GM21390 (cell line): ENCODE data around the gene IMMP2L.
A peak's percentile ranks its signal among the peaks of the same experiment; 100 is the strongest.
"Not testable (repeated sequence)": the region's sequence is repeated elsewhere in the genome, so short reads cannot be mapped to it uniquely, and the experiment has no call there.

ENCODE experiments used
- ATAC-seq: cut with Tn5 transposase; IDR thresholded peaks from one replicate; pipeline ENCODE4 v1.9.1; 2021; ENCODE audit not compliant: unreplicated experiment

Gene IMMP2L

DNA sequence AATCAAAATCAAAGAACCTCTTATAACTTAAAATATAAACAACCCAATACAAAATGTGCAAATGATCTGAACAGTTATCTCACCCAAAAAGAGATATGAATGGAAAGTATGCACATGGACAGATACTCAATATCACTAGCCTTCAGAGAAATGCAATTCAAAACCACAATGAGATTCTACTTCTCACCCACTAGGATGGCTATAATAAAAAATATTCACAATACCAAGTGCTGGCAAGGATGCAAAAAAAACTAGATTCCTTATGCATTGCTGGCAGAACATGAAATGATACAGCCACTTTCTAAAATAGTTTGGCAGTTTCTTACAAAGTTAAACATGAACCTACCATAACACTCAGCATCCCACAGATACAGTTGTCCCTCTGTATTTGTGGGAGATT lies 601.5 kb downstream of the IMMP2L start:
- ATAC-seq: no peak

DNA sequence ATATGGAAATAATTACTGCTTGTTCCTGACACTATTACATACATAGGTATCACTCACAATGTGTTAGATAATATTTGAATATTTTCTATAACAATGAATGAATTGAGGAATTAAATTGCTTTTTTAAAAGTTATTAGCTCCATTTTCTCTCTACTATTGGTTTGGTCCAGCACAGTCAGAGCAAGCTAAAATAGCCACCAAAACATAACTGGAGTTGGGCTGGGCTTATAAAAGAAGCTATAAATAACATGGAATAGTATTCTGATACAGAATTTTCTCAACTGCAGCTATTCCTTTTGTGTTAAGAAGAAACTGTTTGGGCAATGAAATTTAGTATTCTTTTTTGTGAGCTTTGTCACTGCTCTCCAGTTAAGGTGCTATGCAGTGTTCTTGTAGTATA lies 614.0 kb downstream of the IMMP2L start:
- ATAC-seq: no peak

DNA sequence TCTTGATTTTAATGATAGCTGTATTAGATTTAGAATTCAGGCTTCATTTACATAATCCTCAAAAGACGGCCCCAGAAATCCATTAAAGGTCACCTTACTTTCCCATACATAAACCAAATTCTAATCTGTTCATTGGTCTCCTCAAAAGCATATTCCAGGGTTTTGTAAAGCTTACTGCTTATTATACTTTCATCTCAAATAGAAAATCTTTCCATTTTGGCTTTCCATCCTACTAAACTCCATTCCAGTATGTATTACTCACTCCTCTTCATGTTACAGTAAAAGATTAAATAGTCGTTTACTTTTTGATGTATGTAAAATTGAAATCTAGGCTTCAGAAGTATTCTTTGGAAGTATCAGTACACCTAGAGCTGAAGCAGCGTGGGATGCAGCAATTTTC lies 614.9 kb downstream of the IMMP2L start:
- no peak for ATAC-seq

DNA sequence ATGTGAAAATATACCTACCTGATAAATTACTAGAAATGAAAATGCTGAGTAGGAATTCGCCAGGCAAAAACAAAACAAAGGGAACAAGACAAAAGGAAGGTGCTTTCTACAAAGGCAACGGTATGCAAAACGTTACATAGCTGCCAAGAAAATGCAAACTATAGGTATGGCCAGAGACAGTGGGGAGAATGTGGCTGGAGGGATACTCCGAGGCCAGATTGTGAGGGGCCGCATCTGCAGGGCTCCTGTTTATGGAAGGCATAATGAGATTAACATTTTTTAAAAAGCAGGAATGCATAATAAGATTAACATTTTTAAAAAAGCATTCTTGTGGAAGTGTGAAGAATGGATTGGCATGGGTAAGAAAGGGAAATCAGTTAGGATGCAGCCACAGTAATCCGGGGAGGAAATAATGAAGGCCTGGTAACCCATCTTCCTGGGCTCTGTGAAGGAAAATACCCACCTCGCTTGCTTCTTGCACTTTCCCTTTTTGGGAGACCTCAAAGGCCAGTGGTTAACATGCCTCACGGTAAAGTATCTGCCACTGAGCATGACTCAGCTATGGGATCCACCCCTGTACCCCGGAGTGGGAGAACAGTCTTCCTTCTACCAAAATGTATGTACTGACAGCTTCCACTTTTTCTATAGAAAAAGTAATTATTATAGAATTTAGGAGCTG lies 617.2 kb downstream of the IMMP2L start:
- no peak for ATAC-seq

DNA sequence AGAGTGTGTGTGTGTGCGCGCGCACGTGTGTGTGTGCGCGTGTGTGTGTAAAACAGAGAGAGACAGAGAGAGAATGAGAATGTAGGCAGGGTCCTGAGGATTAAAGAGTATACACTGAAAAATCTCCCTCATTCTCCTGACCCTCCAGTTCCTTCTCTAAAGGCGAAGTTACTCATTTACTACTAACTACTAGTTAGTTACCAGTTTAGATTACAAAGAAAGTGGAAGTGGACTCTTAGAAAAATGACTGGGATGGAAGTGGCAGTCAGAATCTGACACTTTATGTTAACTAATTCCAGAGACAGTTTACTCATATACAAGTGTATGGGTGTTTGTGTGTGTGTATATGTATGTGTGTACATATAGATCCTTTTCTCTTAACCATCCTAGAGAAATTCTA lies 617.8 kb downstream of the IMMP2L start:
- no peak for ATAC-seq

DNA sequence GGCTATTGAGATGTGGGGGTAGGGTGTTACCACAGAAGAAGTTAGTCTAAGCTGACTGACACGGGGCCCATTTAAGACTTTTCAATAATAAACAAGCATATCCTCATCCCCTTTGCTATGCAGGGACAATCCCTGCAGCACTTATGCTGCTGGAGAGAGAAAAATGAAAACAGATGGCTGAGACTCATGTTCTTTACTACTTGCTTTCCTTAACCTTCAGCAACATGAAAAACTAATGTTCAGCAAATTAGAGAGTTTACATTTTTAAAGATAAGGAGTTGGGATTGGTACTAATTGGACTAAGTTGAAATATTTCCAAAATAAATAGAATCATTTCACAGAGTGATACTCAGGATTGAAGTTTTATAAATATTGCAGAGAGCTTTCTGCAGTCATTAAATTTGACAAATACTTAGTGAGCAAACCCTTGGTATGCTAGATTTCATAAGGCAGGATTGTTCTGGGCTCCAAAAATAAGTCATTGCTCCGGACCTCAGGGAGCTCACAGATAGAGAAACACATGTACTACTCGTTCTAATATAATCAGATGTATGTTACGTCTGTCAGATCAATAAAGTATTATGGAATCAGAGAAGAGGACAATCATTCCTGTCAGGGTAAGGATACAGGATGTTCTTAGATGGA lies 618.5 kb downstream of the IMMP2L start:
- ATAC-seq: no peak

DNA sequence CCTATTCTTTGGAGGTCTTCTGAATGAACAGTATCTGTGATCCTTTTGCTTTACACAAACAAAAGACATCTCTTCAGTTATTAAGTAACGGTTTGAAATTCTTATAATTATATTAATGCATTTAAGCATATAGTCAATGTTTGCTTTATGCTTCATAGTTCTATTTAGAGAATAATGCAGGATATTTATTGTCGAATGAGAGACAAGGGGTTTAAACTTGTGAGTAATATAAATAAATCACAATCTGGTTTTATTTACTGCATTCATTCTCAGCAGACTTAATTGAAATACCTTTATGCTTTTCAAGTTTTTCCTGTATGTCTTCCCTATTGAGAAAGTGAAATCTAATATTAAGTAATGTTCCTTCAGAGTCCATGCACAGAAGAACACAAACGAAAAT lies 620.9 kb downstream of the IMMP2L start:
- ATAC-seq: no peak

DNA sequence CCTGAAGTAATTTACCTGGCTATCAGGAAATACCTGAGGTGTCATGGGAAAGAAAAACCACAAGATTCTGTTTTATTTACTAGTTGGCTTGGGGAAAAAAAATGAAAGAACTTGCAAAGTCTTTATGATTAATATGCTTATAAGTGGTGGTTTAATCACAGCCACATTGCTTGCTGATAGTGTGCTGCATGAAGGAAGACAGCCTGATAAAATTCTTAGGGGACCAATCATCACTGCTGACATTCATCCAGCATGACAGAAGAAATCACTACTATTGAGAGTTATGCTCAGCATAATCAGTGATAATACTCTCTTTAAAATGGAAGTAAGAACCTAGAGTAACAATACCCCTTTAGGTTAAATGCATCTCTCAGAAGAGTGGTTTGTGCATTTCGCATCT lies 621.5 kb downstream of the IMMP2L start:
- no peak for ATAC-seq

DNA sequence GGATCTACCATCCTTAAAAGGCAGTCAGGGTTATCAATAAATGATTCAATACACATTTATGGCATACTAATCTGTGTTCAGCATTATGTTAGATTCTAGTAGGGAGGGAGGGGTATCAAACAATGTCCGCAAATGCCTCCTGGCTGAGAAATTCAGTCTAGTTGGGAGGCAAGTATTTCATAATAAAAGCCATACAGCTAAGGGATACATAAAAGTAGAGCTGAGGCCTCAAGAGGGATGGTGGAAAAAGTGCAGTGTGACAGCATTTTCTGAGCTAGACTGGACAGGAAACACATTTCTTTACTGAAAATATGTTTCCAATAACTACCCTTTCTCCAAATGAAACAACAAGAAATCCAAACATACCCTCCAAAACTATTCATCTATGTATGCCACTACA lies 624.1 kb downstream of the IMMP2L start:
- no peak for ATAC-seq

DNA sequence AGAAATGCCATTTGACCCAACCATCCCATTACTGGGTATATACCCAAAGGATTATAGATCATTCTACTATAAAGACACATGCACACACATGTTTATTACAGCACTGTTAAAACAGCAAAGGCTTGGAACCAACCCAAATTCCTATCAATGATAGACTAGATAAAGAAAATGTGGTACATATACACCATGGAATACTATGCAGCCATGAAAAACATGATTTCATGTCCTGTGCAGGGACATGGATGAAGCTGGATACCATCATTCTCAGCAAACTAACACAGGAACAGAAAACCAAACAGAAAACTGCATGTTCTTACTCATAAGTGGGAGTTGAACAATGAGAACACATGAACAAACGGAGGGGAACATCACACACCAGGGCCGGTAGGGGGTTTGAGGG lies 625.6 kb downstream of the IMMP2L start:
- not testable (repeated sequence) for ATAC-seq

DNA sequence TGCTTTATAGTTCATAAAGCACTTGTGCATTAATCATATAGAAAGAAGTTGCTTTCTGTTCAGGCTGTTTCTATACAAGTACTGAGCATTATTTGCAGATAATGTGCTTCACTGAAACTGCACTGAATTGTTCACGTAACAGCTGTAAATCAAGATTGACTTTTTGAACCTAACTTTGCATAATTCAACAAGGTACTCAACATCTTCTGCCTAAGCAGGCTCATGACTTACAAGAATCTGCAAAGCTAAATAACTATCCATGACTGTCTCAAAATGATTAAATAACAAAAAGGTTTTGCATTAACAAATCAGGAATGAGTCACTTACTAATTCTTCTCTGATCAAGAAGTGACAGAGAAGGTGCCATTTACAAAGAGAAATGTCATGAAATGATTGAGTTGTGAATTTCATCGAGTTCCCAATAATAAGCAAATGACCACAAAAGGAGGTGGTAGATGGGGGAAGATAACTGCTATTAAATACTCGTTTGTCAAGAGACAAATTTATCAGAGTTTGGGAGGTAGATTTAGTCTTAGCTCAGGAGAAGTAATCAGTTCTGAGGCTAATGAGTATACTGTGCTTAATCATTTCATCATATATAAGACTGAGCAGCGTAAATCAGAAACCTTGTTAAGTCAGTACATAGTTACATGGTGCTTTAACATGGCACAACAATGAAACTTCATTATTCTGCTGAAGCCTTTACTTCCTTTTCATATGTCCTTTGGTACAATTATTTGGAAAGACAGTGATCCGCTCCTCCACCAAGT lies 632.6 kb downstream of the IMMP2L start:
- ATAC-seq: no peak

DNA sequence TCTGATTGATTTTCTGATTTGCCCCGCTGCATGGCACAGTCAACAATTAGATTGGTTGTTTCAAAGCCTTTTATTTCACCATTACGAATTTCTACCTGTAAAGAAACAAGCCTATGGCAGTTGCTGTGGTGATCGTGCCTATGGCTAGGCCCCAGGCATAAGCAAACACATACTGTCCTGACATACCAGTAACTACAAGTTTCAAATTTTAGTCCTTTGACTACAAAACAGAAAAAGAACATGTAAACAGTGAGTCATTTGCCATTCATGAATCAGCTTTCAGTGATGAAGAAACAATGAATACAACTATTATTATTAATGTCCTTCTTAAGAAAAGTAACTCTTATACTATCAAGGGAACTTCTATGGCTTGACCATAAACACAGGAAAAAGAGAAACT lies 639.4 kb downstream of the IMMP2L start:
- no peak for ATAC-seq

DNA sequence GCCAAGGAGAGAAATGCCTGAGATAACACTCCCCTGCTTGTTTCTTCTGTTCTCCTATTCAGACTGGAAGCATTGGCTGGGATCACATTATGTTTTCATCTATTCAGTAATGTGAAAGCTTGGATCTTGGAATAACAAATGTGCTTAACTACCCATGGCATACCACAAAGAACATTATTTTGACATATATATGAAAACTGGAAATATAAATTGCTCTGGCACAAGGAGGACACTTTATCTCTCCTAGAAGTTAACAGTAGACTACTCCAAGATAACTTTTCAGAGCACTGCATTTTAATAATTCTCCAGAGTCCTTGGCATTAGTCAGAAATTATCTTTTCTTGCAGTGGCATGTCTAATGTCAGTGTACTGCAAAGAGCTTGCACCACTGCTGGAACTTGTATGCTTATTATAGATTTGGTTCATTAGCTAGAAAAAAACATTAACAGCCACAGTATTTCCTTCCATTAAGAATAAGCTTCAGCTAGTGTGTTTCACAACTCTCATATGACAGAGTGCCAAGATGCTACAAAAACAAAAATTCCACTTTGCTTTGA lies 640.6 kb downstream of the IMMP2L start:
- ATAC-seq: no peak

DNA sequence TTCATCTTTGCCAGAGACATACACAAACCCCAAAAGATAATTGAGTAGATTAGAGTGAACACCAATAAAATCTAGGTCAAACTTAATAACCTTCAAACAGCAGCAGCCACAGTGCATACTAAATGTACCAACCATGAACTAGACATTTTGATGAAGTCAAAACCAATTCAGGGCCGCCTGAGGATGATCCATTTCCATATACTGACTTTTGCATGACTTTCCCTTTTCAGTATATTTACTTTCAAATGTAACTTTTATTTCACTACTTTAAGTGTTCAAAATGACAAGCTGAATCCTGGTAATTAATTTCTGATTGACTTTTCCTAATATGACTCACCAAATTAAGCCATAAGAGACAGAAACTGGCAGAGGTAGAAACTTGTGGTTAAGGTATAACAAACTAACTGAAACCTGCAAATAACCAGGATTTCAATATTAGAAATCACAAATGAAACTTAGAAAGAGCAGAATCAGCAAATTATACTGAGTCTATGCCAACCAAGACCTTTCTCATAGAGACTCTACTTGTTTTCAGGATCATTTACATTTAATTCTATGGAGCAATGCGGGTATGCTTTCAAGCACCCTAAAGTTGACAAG lies 643.2 kb downstream of the IMMP2L start:
- ATAC-seq: peak; percentile 81

DNA sequence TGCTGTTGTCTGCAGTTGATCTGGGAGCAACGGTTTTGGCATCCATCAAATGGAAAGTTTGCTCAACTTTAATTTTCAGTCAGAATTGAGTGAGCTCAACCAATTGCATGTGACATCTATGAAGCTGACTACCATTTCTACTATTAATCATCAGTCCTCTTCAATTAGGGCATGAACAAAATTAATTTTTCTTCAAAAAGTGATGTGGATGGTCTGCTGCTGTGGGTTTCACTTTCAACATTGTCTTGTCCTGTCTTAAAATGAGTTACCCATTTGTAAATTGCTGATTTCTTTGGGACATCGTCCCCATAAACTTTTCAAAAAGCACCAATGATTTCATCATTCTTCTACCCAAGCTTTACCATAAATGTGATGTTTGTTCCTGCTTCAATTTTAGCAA lies 648.0 kb downstream of the IMMP2L start:
- no peak for ATAC-seq

DNA sequence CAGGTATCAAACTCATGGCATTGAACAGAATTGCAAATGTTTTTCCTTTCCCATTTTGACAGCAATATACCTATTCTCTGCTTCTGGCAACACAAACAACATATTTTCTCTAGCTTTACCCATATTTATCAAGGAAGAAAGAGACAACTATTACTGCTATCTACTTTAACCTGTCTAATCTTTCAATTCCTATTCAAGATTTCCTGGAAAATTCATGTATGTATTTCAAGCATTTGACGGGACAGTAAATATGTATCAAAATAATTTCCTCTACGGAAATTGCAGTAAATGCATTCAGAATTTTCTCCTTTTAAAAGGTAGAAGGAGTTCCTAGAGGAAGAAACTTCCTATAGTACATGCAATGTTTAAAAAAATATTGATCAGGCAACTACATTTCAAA lies 650.7 kb downstream of the IMMP2L start:
- no peak for ATAC-seq

DNA sequence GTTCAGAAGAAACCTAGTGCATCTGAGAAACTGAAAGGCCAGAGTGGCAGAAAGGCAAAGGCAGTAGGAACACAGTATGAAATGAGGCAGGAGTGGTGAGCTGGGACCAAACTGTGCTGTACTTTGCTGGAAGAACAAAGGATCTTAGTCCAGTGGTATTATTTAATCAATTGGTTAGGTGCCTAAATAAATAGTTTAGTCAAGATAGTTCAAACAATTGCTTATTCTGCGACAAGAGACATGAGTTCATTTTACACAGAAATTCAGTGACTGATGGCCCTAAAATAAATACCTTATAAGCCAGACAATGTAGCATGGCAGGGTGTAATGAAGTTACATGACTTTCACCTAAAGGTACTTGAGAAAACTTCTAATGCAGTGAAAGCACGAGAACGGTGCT lies 653.2 kb downstream of the IMMP2L start:
- ATAC-seq: no peak

DNA sequence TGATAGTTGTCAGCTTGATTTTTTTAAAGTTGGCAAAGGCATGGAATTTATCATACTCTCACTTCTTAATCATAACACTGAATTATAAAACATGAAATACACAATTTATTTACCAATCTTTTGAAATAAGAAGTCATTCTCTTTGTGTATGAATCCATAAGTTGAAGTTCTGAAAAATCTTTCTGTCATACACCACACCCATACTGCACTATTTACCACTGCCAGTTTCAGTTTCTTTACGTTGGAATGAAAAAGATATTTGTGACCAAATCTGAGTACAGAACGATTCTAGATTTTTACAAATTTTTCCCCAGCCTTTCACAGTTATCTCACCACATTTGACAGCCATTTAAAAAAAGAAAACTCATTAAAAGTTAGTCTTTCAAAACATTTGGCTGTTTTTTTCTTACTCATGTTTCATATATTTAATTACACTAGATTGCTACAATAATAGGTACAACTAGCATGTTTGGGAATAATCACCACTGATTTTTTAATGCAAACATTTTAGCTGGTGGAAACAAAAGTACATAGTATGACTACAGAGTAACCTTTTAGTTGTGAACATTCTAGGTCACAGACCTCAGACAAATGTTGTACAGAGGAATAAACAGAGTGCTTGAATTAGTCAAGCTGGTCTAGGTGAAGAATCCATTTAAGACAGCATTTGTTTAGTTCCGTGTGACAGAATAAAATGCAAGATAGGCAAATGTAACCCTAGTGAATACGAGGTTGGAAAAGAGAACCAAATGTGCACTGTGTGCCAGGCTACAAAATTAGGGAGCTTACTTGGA lies 656.3 kb downstream of the IMMP2L start:
- ATAC-seq: no peak

DNA sequence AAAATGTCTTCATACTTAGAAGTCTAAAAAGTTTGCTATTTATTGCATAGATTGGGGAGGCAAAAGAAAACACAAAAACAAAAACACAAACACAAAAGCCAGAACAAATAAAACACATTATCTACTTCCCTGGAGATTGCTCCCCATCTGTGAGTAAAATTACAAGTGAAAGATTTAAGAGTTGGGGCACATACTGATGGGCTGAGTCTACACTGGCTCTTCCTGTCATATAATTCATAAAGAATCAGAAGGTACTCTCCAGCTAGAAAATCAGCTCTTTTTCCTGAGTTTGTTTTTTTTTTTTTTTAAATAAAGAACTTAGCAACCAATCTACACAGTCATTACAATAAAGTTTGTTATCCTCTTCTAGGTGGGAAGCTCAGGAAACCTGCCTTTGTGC lies 663.8 kb downstream of the IMMP2L start:
- no peak for ATAC-seq

DNA sequence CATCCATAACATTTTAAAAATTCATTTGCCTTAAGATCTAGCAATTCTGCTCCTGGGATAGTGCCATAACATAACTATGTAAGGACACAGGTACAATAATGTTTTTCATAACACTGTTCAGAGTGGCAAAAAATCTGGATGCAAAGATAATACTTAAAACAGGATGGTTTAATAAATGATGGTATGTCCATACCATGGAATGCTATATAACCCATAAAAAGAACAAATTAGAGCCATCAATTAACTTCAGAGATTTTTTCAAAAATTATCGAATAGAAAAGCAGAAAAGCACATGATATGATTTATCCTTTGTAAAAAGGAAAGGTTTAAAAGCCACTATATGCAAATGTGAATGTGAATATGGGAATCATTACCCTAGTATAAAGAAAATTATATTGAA lies 664.8 kb downstream of the IMMP2L start:
- ATAC-seq: no peak

DNA sequence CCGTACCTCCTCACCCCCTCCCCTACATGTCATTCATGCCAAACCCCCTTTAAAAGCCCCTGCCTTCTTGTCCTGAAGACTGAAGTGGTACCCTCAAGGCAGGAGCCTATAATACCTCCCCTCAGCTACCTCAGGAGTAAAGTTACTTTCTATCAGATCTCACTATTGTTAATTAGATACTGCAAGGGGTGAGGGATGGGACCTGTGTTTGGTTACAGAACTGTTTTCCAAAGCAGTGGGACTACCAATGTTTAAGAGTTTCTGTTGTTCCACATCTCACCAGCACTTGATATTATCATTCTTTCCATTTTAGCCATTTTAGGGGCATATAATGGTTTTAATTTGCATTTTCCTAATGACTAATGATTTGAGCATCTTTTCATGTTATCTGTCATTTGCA lies 668.2 kb downstream of the IMMP2L start:
- ATAC-seq: no peak
